NOMO-1 treated with dmso at 0.1 percent for 144 hours (cell line): ENCODE measurements around the gene NBR1.
"Not testable (repeated sequence)": the region's sequence is repeated elsewhere in the genome, so short reads cannot be mapped to it uniquely, and the experiment has no call there.

Experiments
- DNase-seq: peaks from one replicate; lab custom pipeline; 2025; ENCODE audit not compliant: unreplicated experiment; lab: John Stamatoyannopoulos, UW

Gene NBR1

GRCh38 chr17:43153197-43153835 lies 17.7 kb upstream of the NBR1 start:
- DNase-seq, result not testable (repeated sequence)

- no peak for DNase-seq
Measured at GRCh38 chr17:43155666-43156065, 15.3 kb upstream of the NBR1 start.

- not testable (repeated sequence) for DNase-seq
Measured at GRCh38 chr17:43159232-43159631, 11.8 kb upstream of the NBR1 start.

GRCh38 chr17:43159957-43160356 lies 11.1 kb upstream of the NBR1 start:
- DNase-seq, result not testable (repeated sequence)

- DNase-seq, result not testable (repeated sequence)
Measured at GRCh38 chr17:43165971-43166370, 5.0 kb upstream of the NBR1 start.

- no peak for DNase-seq
Measured at GRCh38 chr17:43169561-43170139, 1.4 kb upstream of the NBR1 start.

- peak; percentile 98 for DNase-seq
Measured at GRCh38 chr17:43170140-43170765, 761 bp upstream of the NBR1 start.

- DNase-seq, result peak; percentile 34
Measured at GRCh38 chr17:43171586-43172487, 823 bp downstream of the NBR1 start.

GRCh38 chr17:43175213-43176118 lies 4.5 kb downstream of the NBR1 start:
- no peak for DNase-seq

GRCh38 chr17:43176119-43176570 lies 5.1 kb downstream of the NBR1 start:
- DNase-seq, result no peak

- no peak for DNase-seq
Measured at GRCh38 chr17:43183921-43184320, 12.9 kb downstream of the NBR1 start.

- DNase-seq, result not testable (repeated sequence)
Measured at GRCh38 chr17:43186656-43187055, 15.6 kb downstream of the NBR1 start.

- DNase-seq, result no peak
Measured at GRCh38 chr17:43193251-43193650, 22.2 kb downstream of the NBR1 start.

- DNase-seq, result no peak
Measured at GRCh38 chr17:43199633-43200032, 28.6 kb downstream of the NBR1 start.

- no peak for DNase-seq
Measured at GRCh38 chr17:43200127-43200526, 29.1 kb downstream of the NBR1 start.

- not testable (repeated sequence) for DNase-seq
Measured at GRCh38 chr17:43203013-43203412, 32.0 kb downstream of the NBR1 start.

- no peak for DNase-seq
Measured at GRCh38 chr17:43210576-43210975, 39.6 kb downstream of the NBR1 start.

GRCh38 chr17:43211123-43211479 lies 40.1 kb downstream of the NBR1 start:
- DNase-seq, result peak; percentile 3

GRCh38 chr17:43211480-43212402 lies 40.7 kb downstream of the NBR1 start, which contains the start of gene TMEM106A:
Gene TMEM106A, plus strand, starts transcription at chr17:43211875. Its CDS starts 1,167 bp downstream, at chr17:43213042.
- peak; percentile 61 for DNase-seq
